ELF-1 (cell line): ENCODE results near the gene MTRFR.
"Not testable (repeated sequence)": the region's sequence is repeated elsewhere in the genome, so short reads cannot be mapped to it uniquely, and the experiment has no call there.

Experiments used
- DNase-seq: peaks from one replicate; pipeline ENCODE4 v3.0.0-alpha.2; 2016; ENCODE audit warnings: low read depth, low spot score

The MTRFR gene

DNA sequence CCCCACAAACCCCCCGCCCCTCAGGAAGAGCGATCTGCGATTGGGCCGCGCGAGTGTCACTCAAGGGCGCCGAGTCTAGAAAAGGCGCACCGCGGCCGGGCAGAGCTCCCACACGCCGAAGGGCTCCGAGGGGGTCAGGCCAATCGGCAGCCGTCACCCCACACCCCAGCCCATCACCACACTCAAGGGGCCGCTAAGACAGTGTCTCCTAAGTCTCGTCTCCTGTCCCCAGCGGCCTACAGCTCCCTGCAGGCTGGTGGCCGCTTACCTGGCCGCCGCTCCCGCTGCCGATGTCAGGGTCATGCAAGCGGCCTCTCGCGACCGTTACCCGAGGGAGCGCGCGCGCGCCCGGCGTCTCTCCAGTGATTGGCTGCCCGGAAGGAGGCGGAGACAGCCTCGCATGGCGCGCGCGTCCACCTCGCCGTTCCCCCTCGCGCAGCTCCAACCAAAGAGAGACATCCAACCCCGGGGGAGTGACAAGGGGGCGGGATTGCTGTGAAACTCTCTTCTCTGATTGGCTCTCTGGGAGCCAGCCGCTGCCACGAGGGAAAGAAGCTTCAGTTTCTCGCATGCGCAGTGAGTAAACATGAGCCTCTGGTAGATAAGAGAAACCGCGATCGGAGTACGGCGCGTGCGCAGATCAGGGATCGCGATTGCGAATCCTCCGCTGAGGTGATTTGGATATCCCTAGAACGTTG is at the start of gene MTRFR, which contains the start of gene MPHOSPH9:
TSS of gene MTRFR (plus strand) at position 630 of the 698 bp plus-strand sequence. CDS start 20,239 bp downstream, outside the sequence.
TSS of gene MPHOSPH9 (minus strand) at position 335 of the 698 bp plus-strand sequence. CDS start 2,777 bp downstream, outside the sequence.
- peak; percentile 100 for DNase-seq

- no peak for DNase-seq
Measured at GRCh38 chr12:123187637-123188036, 45.6 kb upstream of the MTRFR start.

DNA sequence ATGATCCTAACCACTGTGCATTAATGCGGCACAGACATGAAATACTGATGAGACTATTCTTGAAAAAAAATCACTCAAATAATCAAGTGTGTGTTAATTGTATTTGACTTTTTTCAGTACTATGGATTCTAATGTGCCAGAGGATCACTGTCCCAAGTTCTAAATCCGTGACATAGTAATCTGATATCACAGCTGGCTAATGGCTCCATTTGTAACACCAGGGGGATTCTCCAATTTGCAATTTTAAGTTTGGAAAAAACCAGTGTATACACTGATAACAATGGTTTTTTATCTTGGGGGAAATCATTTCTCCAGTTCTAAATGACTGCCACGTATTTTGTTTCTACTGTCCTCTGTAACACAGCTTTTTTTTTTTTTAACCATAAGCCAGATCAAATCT is 33.3 kb upstream of the MTRFR start:
- no peak for DNase-seq

- DNase-seq: no peak
Measured at GRCh38 chr12:123200414-123200813, 32.8 kb upstream of the MTRFR start.

DNA sequence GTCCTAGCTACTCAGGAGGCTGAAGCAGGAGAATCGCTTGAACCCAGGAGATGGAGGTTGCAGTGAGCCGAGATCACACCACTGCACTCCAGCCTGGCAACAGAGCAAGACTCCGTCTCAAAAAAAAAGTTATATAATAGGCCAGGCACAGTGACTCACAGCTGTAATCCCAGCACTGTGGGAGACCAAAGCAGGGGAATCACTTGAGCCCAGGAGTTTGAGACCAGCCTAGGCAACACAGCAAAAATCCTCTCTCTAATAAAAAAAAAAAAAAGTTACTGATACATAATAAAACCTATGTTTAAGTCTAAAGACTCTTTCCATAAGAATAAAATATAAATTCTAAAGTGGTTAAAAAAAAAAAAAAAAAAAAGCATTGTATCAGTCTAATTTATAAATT is 26.4 kb upstream of the MTRFR start:
- DNase-seq: not testable (repeated sequence)

DNA sequence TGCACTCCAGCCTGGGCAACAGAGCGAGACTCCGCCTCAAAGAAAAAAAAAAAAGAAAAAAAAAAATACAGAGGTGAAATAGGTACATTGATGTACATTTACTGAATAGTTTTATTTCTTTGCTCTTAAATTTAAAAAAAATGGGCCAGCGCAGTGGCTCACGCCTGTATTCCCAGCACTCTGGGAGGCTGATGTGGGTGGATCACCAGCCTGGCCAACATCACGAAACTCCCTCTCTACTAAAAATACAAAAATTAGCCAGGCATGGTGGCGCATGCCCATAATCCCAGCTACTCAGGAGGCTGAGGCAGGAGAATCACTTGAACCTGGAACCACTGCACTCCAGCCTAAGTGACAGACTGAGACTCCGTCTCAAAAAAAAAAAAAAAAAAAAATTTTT is 25.4 kb upstream of the MTRFR start:
- DNase-seq: not testable (repeated sequence)

GRCh38 chr12:123223241-123223668 is 10.0 kb upstream of the MTRFR start:
- DNase-seq: no peak

DNA sequence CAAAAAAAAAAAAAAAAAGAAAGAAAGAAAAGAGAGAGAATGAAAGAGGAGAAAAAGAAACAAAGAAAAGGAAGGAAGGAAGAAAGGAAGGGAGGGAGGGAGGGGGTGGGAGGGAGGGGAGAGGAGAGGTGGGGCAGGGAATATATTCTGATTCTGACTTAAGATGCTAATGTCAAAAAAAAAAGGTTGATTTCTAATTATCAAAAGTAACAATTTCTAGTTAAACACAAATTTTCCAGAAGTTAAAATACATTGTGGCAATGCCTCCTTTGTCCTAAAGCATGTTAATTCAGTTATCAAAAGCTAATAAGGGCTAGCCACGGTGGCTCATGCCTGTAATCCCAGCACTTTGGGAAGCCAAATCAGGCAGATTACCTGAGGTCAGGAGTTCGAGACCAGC is 7.8 kb upstream of the MTRFR start:
- no peak for DNase-seq

DNA sequence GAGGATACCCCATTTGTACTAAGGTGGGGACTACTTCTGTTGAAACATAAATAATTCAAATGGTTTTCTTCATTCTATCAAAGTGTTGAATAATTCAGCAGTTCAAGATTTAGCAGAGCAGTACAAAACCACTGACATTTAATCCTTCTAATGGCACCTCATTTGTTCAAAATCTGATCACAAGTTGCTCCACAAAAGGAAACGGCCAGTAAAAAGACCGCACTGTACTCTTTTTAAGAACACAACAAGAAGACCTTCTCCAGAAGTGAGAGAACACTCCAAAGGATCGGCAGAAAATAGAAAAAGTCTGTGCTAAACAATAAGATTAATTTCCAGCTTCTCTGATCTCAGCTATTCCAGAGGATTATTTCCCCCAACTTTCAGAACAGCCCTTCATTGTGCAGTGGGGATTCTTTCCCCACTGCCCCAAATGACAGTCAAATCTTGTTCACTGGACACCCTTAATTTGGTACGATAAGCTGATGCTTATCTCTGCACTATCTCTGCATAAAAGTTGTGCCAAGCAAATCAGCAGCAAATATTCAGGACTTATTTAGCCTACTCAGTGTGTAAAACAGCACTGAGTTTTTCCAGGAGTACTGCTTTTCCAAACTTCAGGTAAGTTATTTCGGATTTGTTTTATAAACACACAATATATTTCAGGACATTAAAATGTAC is 5.5 kb upstream of the MTRFR start:
- no peak for DNase-seq

DNA sequence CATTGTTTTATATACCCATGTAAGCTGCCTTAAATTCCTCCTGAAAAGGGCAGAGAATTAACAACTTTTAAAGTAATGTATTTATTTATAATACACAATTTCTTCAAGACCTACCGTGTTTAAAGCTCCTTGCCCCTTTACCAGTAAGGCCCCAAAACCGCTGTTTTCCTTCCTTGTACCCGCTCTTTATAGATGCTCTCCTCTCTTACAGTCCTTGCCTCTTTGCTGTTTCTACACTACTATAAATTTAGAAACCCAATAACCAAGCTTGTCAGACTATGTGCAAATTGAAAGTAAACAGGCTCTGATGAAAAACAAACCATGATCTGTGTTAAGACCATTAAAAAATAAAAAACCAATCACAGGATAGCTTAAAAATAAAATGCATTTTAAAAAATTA is 4.2 kb upstream of the MTRFR start:
- no peak for DNase-seq

DNA sequence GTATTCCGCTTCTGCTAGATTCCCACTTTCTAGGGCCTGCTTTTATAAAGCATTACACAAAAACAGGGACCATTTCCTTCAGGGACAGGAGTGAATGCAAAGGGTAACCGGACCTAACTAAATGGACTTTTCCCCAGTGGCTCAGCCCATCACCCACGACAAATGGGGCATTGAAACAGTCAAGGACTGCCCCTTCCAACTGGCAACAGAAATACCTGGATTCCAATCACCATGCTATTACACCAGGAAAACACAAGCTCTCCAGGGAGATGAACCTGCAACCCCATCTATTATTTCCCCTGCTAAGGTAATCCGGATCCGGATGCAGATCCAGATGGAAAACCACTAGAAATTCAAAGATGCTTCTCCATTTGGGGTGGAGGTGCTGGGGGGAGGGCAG is 1.3 kb upstream of the MTRFR start:
- DNase-seq: no peak

DNA sequence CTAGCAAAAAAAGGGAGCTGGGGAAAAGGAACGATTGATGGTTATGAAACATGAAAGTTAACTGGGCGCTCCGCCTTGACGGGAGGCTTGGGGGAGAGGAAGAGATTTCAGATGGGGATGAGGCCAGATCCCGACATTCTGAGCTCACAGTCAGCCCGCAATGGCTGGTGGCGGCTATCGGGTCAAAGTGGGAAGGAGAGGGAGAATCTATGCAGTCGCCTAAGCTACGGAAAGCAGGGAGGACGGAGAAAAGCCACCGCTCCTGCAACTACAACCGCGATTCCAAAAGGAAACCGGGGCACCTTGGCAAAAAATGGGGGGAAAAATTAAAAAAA is 797 bp upstream of the MTRFR start:
- DNase-seq: no peak

DNA sequence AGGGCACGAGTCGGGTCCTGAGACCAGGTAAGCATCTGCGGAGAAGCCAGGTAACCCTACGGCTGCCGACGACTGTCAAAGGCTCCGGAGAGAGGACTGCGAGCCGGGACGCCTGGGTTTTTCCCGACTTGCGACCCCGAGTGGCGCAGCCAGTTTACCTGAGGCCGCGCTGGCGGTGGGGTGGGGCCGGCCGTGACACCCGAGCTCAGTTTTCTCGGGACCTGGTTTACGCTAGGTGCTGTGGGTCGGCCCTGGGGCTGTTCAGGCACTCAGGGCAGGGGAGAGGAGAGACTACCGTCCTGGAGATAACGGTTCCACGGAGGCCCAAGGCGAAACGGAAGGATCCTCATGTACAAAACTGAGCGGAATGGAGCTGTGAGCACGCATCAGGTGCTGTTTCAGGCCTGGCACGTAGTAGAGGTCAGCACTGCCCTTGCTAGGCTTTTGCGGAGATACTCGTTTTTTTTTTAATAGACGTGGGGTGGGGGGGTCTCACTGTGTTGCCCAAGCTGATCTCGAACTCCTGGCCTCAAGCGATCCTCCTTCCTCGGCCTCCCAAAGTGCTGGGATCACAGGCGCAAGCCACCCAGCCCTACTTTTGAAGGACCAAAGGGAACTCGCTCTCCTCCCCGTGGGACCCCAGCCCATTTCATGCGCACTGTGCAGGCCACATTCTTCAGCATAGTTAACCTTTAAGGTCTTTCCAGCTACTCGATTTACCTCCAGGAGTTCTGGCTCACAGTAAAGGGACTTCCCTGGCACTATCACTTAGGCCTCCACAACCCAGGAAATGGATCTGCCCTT is 471 bp downstream of the MTRFR start:
- peak; percentile 31 for DNase-seq

DNA sequence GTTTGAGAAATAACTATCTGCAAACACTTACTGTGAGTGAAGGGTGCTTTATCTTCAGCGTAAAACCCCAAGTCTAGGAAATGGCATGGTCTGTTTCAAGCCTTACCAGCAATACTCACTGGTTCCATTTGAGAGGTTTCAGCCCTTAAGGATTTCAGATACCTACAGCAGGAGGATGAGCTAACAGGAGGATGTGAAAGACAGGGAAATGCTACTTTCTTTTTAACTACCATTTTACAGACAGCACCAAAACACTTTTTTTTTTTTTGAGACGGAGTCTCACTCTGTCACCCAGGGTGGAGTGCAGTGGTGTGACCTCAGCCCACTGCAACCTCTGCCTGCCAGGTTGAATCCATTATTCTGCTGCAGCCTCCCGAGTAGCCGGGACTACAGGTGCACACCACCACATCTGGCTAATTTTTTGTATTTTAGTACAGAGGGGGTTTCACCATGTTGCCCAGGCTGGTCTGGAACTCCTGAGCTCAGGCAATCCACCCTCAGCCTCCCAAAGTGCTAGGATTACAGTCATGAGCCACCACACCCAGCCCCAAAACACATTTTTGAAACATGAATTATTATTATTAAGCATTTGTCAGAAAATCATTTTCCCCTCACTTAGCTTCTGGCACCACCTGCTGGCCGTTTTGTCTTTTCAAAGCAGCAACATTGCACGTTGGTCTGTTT is 4.6 kb downstream of the MTRFR start:
- no peak for DNase-seq

- no peak for DNase-seq
Measured at GRCh38 chr12:123238330-123238682, 5.1 kb downstream of the MTRFR start.

- DNase-seq: no peak
Measured at GRCh38 chr12:123238961-123239360, 5.7 kb downstream of the MTRFR start.

DNA sequence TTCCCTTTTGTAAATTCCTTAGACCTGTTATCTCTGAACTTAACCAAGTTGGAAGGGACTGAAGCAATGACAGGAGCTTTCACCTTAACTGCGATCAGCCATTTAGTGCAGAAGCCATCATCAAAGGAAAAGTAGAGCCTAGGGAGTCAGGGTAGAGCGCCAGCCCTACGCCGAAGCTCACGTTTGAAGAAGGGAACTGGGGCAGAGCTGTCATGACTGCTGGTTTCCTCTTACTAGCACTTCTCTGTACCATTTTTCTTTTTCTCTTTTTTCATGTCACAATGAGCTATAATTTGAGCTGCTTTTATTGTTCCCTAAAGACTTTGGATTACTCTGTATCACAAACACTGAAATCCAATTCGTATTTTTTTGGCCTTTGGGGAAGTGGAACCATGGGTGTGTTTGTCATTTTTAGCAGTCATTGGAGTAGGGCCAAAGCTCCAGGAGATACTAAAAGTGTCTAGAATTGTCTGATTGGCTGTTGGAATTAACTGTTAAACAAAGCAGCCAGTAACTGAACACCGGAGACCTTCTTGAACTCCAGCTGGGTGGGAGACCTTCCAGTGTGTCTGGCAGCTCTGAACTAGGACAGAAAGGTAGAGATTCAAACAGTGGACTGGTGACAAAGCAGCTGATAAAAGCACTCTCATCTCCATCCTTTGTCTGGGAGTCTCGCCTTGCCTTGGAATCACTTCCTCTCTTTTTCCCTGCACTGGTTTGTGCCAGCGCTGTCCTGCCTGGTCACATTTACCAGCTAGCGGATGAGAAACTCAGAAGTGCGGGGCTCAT is 9.1 kb downstream of the MTRFR start:
- no peak for DNase-seq

DNA sequence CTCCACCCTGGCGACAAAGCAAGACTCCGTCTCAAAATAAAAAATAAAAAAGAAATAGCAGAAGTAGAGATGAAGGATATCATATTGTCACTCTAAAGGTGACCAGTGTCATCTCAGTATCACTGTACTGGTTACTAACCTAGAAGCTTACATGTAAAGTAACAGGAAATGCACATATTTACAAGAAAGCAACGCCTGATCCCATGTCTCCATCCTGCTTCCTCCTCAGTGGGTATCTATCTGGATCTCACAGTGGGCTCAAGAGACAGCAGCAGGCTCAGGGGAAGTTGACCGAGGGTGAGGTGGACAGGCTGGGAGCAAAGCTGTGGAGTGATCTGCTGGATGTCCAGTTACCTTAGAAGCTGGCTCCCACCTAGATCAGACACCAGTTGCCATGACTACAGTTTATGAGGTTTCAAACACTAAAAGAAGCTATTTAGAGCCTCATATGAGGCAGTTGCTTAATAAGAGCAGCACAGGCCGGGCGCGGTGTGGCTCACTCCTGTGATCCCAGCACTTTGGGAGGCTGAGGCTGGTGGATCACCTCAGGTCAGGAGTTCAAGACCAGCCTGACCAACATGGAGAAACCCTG is 10.5 kb downstream of the MTRFR start:
- no peak for DNase-seq

GRCh38 chr12:123245678-123246077 is 12.4 kb downstream of the MTRFR start:
- DNase-seq: no peak

DNA sequence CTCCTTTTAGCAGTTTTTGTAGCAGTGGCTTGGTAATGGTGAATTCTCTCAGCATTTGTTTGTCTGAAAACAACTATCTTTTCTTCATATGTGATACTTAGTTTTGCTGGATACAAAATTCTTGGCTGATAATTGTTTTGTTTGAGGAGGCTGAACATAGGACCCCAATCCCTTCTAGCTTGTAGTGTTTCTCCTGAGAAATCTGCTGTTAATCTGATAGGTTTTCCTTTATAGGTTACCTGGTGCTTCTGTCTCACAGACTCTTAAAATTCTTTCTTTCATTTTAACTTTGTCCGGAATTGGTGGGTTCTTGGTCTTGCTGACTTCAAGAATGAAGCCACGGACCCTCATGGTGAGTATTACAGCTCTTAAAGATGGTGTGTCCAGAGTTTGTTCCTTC is 14.9 kb downstream of the MTRFR start:
- DNase-seq: not testable (repeated sequence)
